Ovary (tissue), 9 donors: Measurements from ENCODE around the gene B4GALT3. TPM values are rescaled to one million over a fixed set of nuclear protein-coding genes. Genes with fewer than 3 reads are reported as not detected.
A peak's percentile ranks its signal among the peaks of the same experiment; 100 is the strongest.

Experiments used
- DNase-seq, 5 donors: peaks; one replicate each; pipeline ENCODE4 v3.0.0-alpha.2; 2019 to 2020
- H3K27ac ChIP-seq, 2 donors: fragments of 200-600 bp; one replicate each; pipeline versions ENCODE4 v1.5.1 to v1.8.0; 2019 to 2022
- H3K27me3 ChIP-seq: fragments of 200-600 bp; one replicate; pipeline ENCODE4 v1.8.0; 2022
- H3K36me3 ChIP-seq: fragments of 200-600 bp; sonication (generic); one replicate; pipeline ENCODE4 v1.5.1; 2019
- H3K4me1 ChIP-seq: one replicate; pipeline ENCODE4 v1.8.1; 2013; ENCODE audit warnings: mild to moderate bottlenecking, moderate library complexity; ENCODE audit not compliant: insufficient read depth
- H3K4me3 ChIP-seq: fragments of 200-600 bp; sonication (generic); one replicate; pipeline ENCODE4 v1.5.1; 2017
- H3K9me3 ChIP-seq, 2 donors: fragments of 200-600 bp in 1 of 2; sonication (generic) in 1 of 2; one replicate each; pipeline versions ENCODE4 v1.5.1 to v1.8.1; 2013 to 2019; ENCODE audit warnings: mild to moderate bottlenecking in 1 of 2, moderate library complexity in 1 of 2
- EP300 ChIP-seq: sonication (generic); formaldehyde crosslinking; IDR thresholded peaks from one replicate; pipeline ENCODE4 v1.6.1; 2017; ENCODE audit warnings: antibody characterized with exemption
- POLR2A ChIP-seq: fragments of 450-650 bp; IDR thresholded peaks from one replicate; pipeline ENCODE4 v1.6.1; 2017; ENCODE audit warnings: antibody characterized with exemption, mild to moderate bottlenecking, moderate library complexity
- WGBS, 3 donors: extraction: QIAGEN DNeasy Blood & Tissue Kit in 1 of 3; methylation state at CpG; one replicate each; pipeline versions ENCODE4 v1.1.5 to v1.1.7; 2013 to 2017; 5-methylcytosine and 5-hydroxymethylcytosine counted together
- intact Hi-C, 4 donors: fragments of 100-400 bp; cut with DNase I; formaldehyde crosslinking; loops; one replicate each; pipeline versions ENCODE4 v1.11.0 to v1.15.1; 2022 to 2023
- polyA plus RNA-seq, 2 donors: library from polyadenylated mRNA; stranded (reverse); fragments of 200-250 nt in 1 of 2; fragments of 350-450 nt in 1 of 2; fragmentation: Illumina TruSeq in 1 of 2; extraction: RNeasy Lipid Tissue Mini Kit (QIAGEN cat#74804) in 1 of 2; gene quantifications; one replicate each; pipeline ENCODE4 v1.2.3, GENCODE V29; 2013 to 2014
- total RNA-seq, 7 donors: library from RNA; depleted of rRNA in 2 of 7; stranded (reverse); fragments of >200 nt in 2 of 7; fragmentation: NEBNext Ultra II Directional in 3 of 7; extraction: Animal tissue kit (Norgen Biotek cat#: 25700) in 3 of 7; gene quantifications; one replicate each; pipeline versions ENCODE4 v1.1.0 to v1.2.4, GENCODE V29; 2016 to 2023
- TF ChIP-seq, protein P1 (sequence below), 3 donors: fragments of 450-650 bp in 2 of 3; fragments of 200-600 bp in 1 of 3; IDR thresholded peaks; one replicate each; pipeline versions ENCODE4 v1.5.1 to v1.8.0; 2016 to 2022; ENCODE audit warnings: antibody characterized with exemption in 3 of 3, mild to moderate bottlenecking in 1 of 3
- donor health status: DM: no; HTN: no; CAD: no; lungs with moderate emphysema.
- donor health status: DM: no; HTN: no; CAD: no.
- donor health status: Bipolar disorder and iron deficiency.
- donor health status: DM: yes; HTN: yes; CAD: no.
- donor health status: DM: no; HTN: no; CAD: no.
- donor health status: DM: yes; HTN: yes; CAD: no.

The B4GALT3 gene
- total and polyA plus RNA-seq, 9 donors, result 23.1 to 44.0 (median 28.8) TPM

DNA sequence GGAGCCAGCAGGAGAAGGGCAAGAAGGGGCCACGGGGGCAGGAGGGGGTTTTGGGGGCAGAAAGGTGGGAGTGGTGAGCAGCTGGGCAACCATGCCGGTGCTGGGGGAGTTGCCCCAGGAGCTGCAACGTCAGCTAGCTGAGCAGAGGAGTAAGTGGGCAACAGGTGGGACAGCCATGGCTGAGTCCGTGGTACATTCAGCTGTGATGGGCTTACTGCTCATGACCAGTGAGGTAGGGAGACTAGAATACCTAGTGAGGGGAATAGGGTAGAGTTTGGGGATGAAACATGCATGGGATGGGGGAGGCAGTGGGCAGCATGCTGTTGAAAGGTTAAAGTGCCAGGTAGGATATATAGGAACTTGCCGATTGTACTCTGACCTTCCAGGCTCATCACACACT lies 15.7 kb downstream of the B4GALT3 start:
- intact Hi-C loops, result no loop called here
- TF ChIP-seq EP300 (no peak), POLR2A (no peak)
- TF ChIP-seq, protein P1, sequence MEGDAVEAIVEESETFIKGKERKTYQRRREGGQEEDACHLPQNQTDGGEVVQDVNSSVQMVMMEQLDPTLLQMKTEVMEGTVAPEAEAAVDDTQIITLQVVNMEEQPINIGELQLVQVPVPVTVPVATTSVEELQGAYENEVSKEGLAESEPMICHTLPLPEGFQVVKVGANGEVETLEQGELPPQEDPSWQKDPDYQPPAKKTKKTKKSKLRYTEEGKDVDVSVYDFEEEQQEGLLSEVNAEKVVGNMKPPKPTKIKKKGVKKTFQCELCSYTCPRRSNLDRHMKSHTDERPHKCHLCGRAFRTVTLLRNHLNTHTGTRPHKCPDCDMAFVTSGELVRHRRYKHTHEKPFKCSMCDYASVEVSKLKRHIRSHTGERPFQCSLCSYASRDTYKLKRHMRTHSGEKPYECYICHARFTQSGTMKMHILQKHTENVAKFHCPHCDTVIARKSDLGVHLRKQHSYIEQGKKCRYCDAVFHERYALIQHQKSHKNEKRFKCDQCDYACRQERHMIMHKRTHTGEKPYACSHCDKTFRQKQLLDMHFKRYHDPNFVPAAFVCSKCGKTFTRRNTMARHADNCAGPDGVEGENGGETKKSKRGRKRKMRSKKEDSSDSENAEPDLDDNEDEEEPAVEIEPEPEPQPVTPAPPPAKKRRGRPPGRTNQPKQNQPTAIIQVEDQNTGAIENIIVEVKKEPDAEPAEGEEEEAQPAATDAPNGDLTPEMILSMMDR (IDR thresholded peaks at IDR 0.05), result no peak
- Histone ChIP-seq H3K4me1 (peaks cover 10% of the 10 kb centered on the region), H3K4me3 (no peak overlapping the region), H3K9me3 (no peaks in the 10 kb centered on the region), H3K36me3 (no peaks in the 10 kb centered on the region), H3K27me3 (no peaks in the 10 kb centered on the region), H3K27ac (no peak overlapping the region)
- WGBS, 3 donors, result 59 to 72% (median 63%) methylated on average over 5 of the region's 5 CpGs
- peak in 1 of 5 donors; percentile 11 for DNase-seq

DNA sequence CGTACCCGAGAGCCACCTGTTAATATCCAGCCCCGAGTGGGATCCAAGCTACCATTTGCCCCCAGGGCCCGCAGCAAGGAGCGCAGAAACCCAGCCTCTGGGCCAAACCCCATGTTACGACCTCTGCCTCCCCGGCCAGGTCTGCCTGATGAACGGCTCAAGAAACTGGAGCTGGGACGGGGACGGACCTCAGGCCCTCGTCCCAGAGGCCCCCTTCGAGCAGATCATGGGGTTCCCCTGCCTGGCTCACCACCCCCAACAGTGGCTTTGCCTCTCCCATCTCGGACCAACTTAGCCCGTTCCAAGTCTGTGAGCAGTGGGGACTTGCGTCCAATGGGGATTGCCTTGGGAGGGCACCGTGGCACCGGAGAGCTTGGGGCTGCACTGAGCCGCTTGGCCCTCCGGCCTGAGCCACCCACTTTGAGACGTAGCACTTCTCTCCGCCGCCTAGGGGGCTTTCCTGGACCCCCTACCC lies 16.6 kb downstream of the B4GALT3 start:
- WGBS, 3 donors, result 87 to 90% (median 88%) methylated on average over 22 of the region's 22 CpGs
- Histone ChIP-seq H3K36me3 (no peaks in the 10 kb centered on the region), H3K27ac (peak overlapping the region in 1 of 2 donors; percentile 89), H3K4me1 (peaks cover 10% of the 10 kb centered on the region), H3K27me3 (no peaks in the 10 kb centered on the region), H3K4me3 (no peak overlapping the region), H3K9me3 (no peaks in the 10 kb centered on the region)
- intact Hi-C loops, result no loop called here
- no peak for TF ChIP-seq EP300
- TF ChIP-seq, protein P1 (IDR thresholded peaks at IDR 0.05), result no peak
- no peak for TF ChIP-seq POLR2A
- DNase-seq, result no peak

DNA sequence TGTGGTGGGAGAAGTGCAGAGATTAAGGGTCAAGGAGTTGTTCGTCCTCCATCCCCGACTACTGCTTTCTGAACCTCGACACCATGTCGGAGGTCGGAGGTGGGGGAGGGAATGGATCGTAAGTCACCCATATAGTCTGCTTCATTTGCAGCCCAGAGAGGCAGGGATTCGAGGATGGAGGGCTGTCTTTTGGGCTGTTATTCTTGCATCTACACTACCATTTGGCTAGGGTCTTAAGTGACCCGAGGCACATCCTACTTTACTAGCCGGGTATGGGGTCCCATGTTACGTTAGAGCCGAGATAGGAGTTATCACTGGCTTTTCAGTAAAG lies 17.4 kb downstream of the B4GALT3 start:
- peak overlapping the region; percentile 68 to 89 for H3K27ac ChIP-seq
- intact Hi-C loops, result loop anchor here in 1 of 4 donors (10.0 kb wide), 1 partner anchor 875 kb away; the partner anchor contains the start of gene PEX19
- H3K36me3 ChIP-seq, result no peaks in the 10 kb centered on the region
- peak overlapping the region; percentile 84 for H3K4me3 ChIP-seq
- TF ChIP-seq EP300 (no peak), POLR2A (no peak)
- TF ChIP-seq, protein P1 (IDR thresholded peaks at IDR 0.05), result no peak
- no peak for DNase-seq
- H3K27me3 ChIP-seq, result no peaks in the 10 kb centered on the region
- WGBS, 3 donors, result 3 to 4% (median 3%) methylated on average over 10 to 11 of the region's 11 CpGs
- H3K9me3 ChIP-seq, result no peaks in the 10 kb centered on the region
- H3K4me1 ChIP-seq, result peaks cover 11% of the 10 kb centered on the region

DNA sequence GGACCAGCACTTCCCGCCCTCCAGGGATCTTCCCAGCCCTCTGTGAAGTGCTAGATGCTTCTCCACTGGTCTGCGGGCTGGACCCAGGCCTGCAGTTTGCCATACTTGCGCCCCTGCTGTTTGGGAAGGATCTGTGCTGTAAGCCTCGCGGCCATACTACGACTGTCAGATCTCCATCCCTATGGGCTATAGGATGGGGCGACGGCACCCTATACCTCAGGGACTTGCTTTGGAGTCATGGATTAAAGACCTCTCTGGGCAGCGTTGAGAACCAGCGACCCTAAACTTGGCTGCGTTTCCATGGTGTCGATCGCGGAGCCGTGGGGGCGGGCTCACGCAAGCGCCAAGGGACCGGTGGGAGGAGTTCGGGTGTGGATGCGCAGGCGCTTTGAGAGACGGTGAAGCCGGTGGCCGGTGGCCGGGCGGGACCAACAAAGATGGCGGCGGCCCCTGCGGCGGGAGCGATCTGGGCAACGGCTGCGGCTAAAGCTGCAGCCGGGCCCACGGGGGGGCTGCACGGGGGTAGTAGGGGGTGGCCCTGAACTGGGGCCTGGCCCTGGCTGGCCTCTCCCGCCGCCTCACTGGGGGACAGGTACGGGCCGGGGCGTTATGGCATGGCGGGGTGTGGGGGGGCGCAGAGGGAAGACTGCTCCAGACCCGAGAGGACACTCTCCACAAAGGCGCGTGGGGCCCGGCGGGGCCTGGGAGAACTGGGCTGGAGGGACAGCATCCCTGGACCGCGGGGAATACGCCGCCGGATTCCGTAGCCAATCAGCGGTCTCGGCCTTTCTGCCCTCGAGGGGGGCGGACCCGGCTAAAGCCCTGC lies 18.0 kb downstream of the B4GALT3 start, which contains the start of gene USP21:
Gene USP21, plus strand, starts transcription at position 414 of the 826 bp plus-strand sequence. CDS start 1,141 bp downstream, outside the sequence.
- peak within 1 kb of the TSS; percentile 84 for H3K4me3 ChIP-seq
- intact Hi-C loops, result loop anchor here in 1 of 4 donors (10.0 kb wide), 1 partner anchor 874 kb away; the partner anchor contains the start of gene PEX19

More for the DNA sequence above, 18.0 kb downstream of the B4GALT3 start, which contains the start of gene USP21:
- Histone ChIP-seq H3K4me1 (peaks cover 14% of the 10 kb centered on the region), H3K36me3 (no peaks in the 10 kb centered on the region), H3K9me3 (no peaks in the 10 kb centered on the region), H3K27me3 (no peaks in the 10 kb centered on the region), H3K27ac (peak within 1 kb of the TSS; percentile 68 to 89)
- TF ChIP-seq, protein P1 (IDR thresholded peaks at IDR 0.05), result peak in 1 of 3 donors; percentile 52
- TF ChIP-seq EP300 (no peak), POLR2A (peak; percentile 57)
- DNase-seq, result peak; percentile 92 to 96 (median 95)
- 0 to 2% (median 1%) methylated on average over 49 to 60 of the region's 60 CpGs for WGBS, 3 donors
